Activated T-cell treated with anti-CD3 and anti-CD28 coated beads for 1 hour (primary cell): ENCODE results near the gene STPG4.

Experiments
- DNase-seq: peaks from one replicate; pipeline ENCODE4 v3.0.0-alpha.2; 2020; ENCODE audit warnings: low read depth

Gene STPG4

GRCh38 chr2:47054036-47054555, 101.0 kb downstream of the STPG4 start:
- DNase-seq = no peak

- DNase-seq = no peak
Observed at GRCh38 chr2:47052847-47053246, 102.3 kb downstream of the STPG4 start.

GRCh38 chr2:47051562-47051961, 103.5 kb downstream of the STPG4 start:
- no peak for DNase-seq

GRCh38 chr2:47050762-47051161, 104.3 kb downstream of the STPG4 start:
- DNase-seq = no peak

- DNase-seq = no peak
Observed at GRCh38 chr2:47050021-47050760, 104.9 kb downstream of the STPG4 start.

- no peak for DNase-seq
Observed at GRCh38 chr2:47049502-47049901, 105.6 kb downstream of the STPG4 start.

GRCh38 chr2:47048801-47049480, 106.2 kb downstream of the STPG4 start:
- DNase-seq = no peak

- DNase-seq = no peak
Observed at GRCh38 chr2:47046271-47046670, 108.8 kb downstream of the STPG4 start.

- no peak for DNase-seq
Observed at GRCh38 chr2:47043891-47044239, 111.2 kb downstream of the STPG4 start.

GRCh38 chr2:47043142-47043890, 111.8 kb downstream of the STPG4 start:
- DNase-seq = no peak

GRCh38 chr2:47041891-47042684, 113.0 kb downstream of the STPG4 start:
- DNase-seq = no peak

- DNase-seq = no peak
Observed at GRCh38 chr2:47041063-47041462, 114.0 kb downstream of the STPG4 start.

GRCh38 chr2:47040651-47041050, 114.5 kb downstream of the STPG4 start:
- no peak for DNase-seq

- DNase-seq = no peak
Observed at GRCh38 chr2:47039913-47040562, 115.1 kb downstream of the STPG4 start.

- no peak for DNase-seq
Observed at GRCh38 chr2:47039489-47039870, 115.6 kb downstream of the STPG4 start.

GRCh38 chr2:47038656-47039488, 116.2 kb downstream of the STPG4 start:
- DNase-seq = no peak

- no peak for DNase-seq
Observed at GRCh38 chr2:47037678-47038077, 117.4 kb downstream of the STPG4 start.
